WI38 (cell line): Measurements from ENCODE around the gene MID1.

Experiments used
- H3K4me3 ChIP-seq: 2 replicates; pipeline ENCODE4 v1.5.1; 2011; ENCODE audit warnings: low read depth, mild to moderate bottlenecking, control low read depth, low read length
- CTCF ChIP-seq: IDR thresholded peaks from 2 replicates; pipeline ENCODE4 v1.5.1; 2012; ENCODE audit warnings: low read depth, mild to moderate bottlenecking, control low read depth, low read length

Gene MID1

GRCh38 chrX:10429908-10430307 lies 190.5 kb downstream of the MID1 start:
- no peak overlapping the region for H3K4me3 ChIP-seq
- no peak for TF ChIP-seq CTCF

GRCh38 chrX:10427249-10427648 lies 193.1 kb downstream of the MID1 start:
- no peak for TF ChIP-seq CTCF
- no peak overlapping the region for H3K4me3 ChIP-seq

- no peak overlapping the region for H3K4me3 ChIP-seq
- no peak for TF ChIP-seq CTCF
Observed at GRCh38 chrX:10423716-10424115, 196.7 kb downstream of the MID1 start.

GRCh38 chrX:10420134-10420533 lies 200.3 kb downstream of the MID1 start:
- H3K4me3 ChIP-seq = no peak overlapping the region
- no peak for TF ChIP-seq CTCF

GRCh38 chrX:10416424-10416823 lies 204.0 kb downstream of the MID1 start:
- no peak for TF ChIP-seq CTCF
- no peak overlapping the region for H3K4me3 ChIP-seq

GRCh38 chrX:10415306-10416001 lies 204.9 kb downstream of the MID1 start:
- no peak overlapping the region for H3K4me3 ChIP-seq
- no peak for TF ChIP-seq CTCF

- no peak overlapping the region for H3K4me3 ChIP-seq
Observed at GRCh38 chrX:10414862-10415261, 205.5 kb downstream of the MID1 start.

More at GRCh38 chrX:10414862-10415261, 205.5 kb downstream of the MID1 start:
- TF ChIP-seq CTCF = no peak
